GM12892 (cell line): ENCODE measurements around the gene CAB39L.

ENCODE experiments used
- POLR2A ChIP-seq: IDR thresholded peaks from 2 replicates; pipeline ENCODE4 v1.6.1; 2011; ENCODE audit warnings: low read depth, low read length, control low read depth
- POLR2AphosphoS5 ChIP-seq: IDR thresholded peaks from 2 replicates; pipeline ENCODE4 v1.6.1; 2011; ENCODE audit warnings: low read depth, low read length, control low read depth
- TAF1 ChIP-seq: IDR thresholded peaks from 2 replicates; pipeline ENCODE4 v1.6.1; 2011; ENCODE audit warnings: low read depth, mild to moderate bottlenecking, control low read depth, low read length, borderline replicate concordance

GRCh38 chr13:49386664-49387063 is 57.2 kb downstream of the CAB39L start:
- TF ChIP-seq POLR2A (no peak), POLR2AphosphoS5 (no peak), TAF1 (no peak)
